H1 (cell line): Measurements from ENCODE around the gene ZYG11B. TPM values are rescaled to one million over a fixed set of nuclear protein-coding genes. Genes with fewer than 3 reads are reported as not detected.

Experiments used
- ASH2L ChIP-seq: fragments of 200-600, 300-600 bp; sonication (generic); IDR thresholded peaks from one replicate; pipeline ENCODE4 v1.7.1; 2017; ENCODE audit warnings: low read length
- ATF2 ChIP-seq: IDR thresholded peaks from 2 replicates; pipeline ENCODE4 v1.6.1; 2012; ENCODE audit warnings: low read length, inconsistent platforms
- ATF3 ChIP-seq: IDR thresholded peaks from 2 replicates; pipeline ENCODE4 v1.6.1; 2011; ENCODE audit warnings: low read depth, mild to moderate bottlenecking, low read length; ENCODE audit not compliant: insufficient read depth
- BRCA1 ChIP-seq: IDR thresholded peaks from 2 replicates; pipeline ENCODE4 v1.6.1; 2012; ENCODE audit warnings: low read depth, low read length, improper control_type of control experiment
- CHD2 ChIP-seq: IDR thresholded peaks from 2 replicates; pipeline ENCODE4 v1.6.1; 2012; ENCODE audit warnings: low read length, improper control_type of control experiment
- CREB1 ChIP-seq: IDR thresholded peaks from 2 replicates; pipeline ENCODE4 v1.6.1; 2012; ENCODE audit warnings: inconsistent platforms
- CTCF ChIP-seq, 3 experiments: IDR thresholded peaks; 1 replicate in 2 of 3; 2 replicates in 1 of 3; pipeline versions ENCODE4 v1.5.1 to v1.6.1; 2011; ENCODE audit warnings: low read length in 3 of 3, mild to moderate bottlenecking in 3 of 3, inconsistent platforms in 2 of 3, low read depth in 1 of 3, moderate library complexity in 1 of 3; ENCODE audit not compliant: insufficient read depth in 1 of 3; ENCODE audit errors: control extremely low read depth in 1 of 3
- EZH2 ChIP-seq: fragments of 200-600 bp; sonication (generic); IDR thresholded peaks from 2 replicates; pipeline ENCODE4 v1.7.1; 2012; ENCODE audit warnings: low read depth, mild to moderate bottlenecking, moderate library complexity, low read length, inconsistent platforms; ENCODE audit not compliant: severe bottlenecking
- KDM5A ChIP-seq: fragments of 200-600 bp; IDR thresholded peaks from 2 replicates; pipeline ENCODE4 v1.7.1; 2012; ENCODE audit warnings: mild to moderate bottlenecking, low read length, inconsistent platforms, mixed read lengths
- PHF8 ChIP-seq: fragments of 200-600 bp; sonication (generic); conservative IDR thresholded peaks from 2 replicates; pipeline ENCODE4 v1.7.1; 2012; ENCODE audit warnings: low read depth, mild to moderate bottlenecking, inconsistent platforms, low read length, moderate library complexity
- POLR2A ChIP-seq, 2 experiments: IDR thresholded peaks; 1 replicate in 1 of 2; 2 replicates in 1 of 2; pipeline ENCODE4 v1.6.1; 2011; ENCODE audit warnings: low read depth in 2 of 2, low read length in 2 of 2, mild to moderate bottlenecking in 2 of 2; ENCODE audit errors: control extremely low read depth in 1 of 2
- RAD21 ChIP-seq, 2 experiments: IDR thresholded peaks in 1 of 2; conservative IDR thresholded peaks in 1 of 2; 2 replicates each; pipeline ENCODE4 v1.6.1; 2011; ENCODE audit warnings: low read depth in 2 of 2, low read length in 2 of 2, improper control_type of control experiment in 1 of 2, inconsistent platforms in 1 of 2, mild to moderate bottlenecking in 1 of 2, moderate library complexity in 1 of 2
- RBBP5 ChIP-seq: IDR thresholded peaks from 2 replicates; pipeline ENCODE4 v1.7.1; 2012; ENCODE audit warnings: low read depth, mild to moderate bottlenecking, inconsistent platforms, low read length, moderate library complexity, borderline replicate concordance
- SIN3A ChIP-seq, 2 experiments: IDR thresholded peaks in 1 of 2; conservative IDR thresholded peaks in 1 of 2; 2 replicates each; pipeline ENCODE4 v1.6.1; 2011 to 2012; ENCODE audit warnings: low read length in 2 of 2, improper control_type of control experiment in 1 of 2, low read depth in 1 of 2, mild to moderate bottlenecking in 1 of 2
- SP4 ChIP-seq: IDR thresholded peaks from 2 replicates; pipeline ENCODE4 v1.6.1; 2012; ENCODE audit warnings: low read length, inconsistent platforms
- SUZ12 ChIP-seq: fragments of 200-600 bp; sonication (generic); IDR thresholded peaks from 2 replicates; pipeline ENCODE4 v1.6.1; 2012; ENCODE audit warnings: mild to moderate bottlenecking, inconsistent platforms, low read length, moderate library complexity, mixed read lengths
- TAF1 ChIP-seq: IDR thresholded peaks from 2 replicates; pipeline ENCODE4 v1.6.1; 2011; ENCODE audit warnings: mild to moderate bottlenecking, low read depth, low read length
- TAF7 ChIP-seq: optimal IDR thresholded peaks from 2 replicates; pipeline ENCODE3; 2011; ENCODE audit warnings: low read depth, mild to moderate bottlenecking, inconsistent platforms, low read length, moderate library complexity, borderline replicate concordance
- YY1 ChIP-seq: IDR thresholded peaks from 2 replicates; pipeline ENCODE4 v1.6.1; 2011; ENCODE audit warnings: low read depth, mild to moderate bottlenecking, low read length
- polyA plus RNA-seq, 7 experiments: library from polyadenylated mRNA; depleted of rRNA in 3 of 7; stranded (reverse) in 5 of 7; unstranded in 2 of 7; fragments of >200 nt in 5 of 7; fragments of 200-250 nt in 2 of 7; gene quantifications; 1 replicate in 5 of 7; 2 replicates in 1 of 7; 4 replicates in 1 of 7; pipeline versions ENCODE4 v1.2.1 to v1.2.3, GENCODE V29; 2011 to 2013; ENCODE audit warnings: missing spikeins in 2 of 7, mixed read lengths in 2 of 7
- total RNA-seq: library from RNA; stranded (reverse); fragmentation: NEBNext Ultra II Directional; extraction: Animal tissue kit (Norgen Biotek cat#: 25700); gene quantifications from 2 replicates; pipeline ENCODE4 v1.2.1, GENCODE V29; 2021

Gene ZYG11B
- total and polyA plus RNA-seq, 2 of the 8 experiments (the other 6 are each of a cell fraction or from before 2014, with no cell fraction given), result 4.4 to 20.9 TPM

- no peak for TF ChIP-seq SP4
- no peak for TF ChIP-seq CHD2
- no peak for TF ChIP-seq TAF7
- TF ChIP-seq SUZ12, result no peak
- TF ChIP-seq ATF3, result no peak
- TF ChIP-seq CREB1, result no peak
- no peak for TF ChIP-seq YY1
- no peak for TF ChIP-seq KDM5A
- TF ChIP-seq EZH2, result no peak
- peak; percentile 66 for TF ChIP-seq TAF1
- peak; percentile 84 for TF ChIP-seq RBBP5
- peak; percentile 94 for TF ChIP-seq PHF8
- peak; percentile 42 to 73; a peak in 2 of 4 replicates for TF ChIP-seq SIN3A (conservative IDR thresholded peaks at IDR 0.05 in 1 of 2, IDR thresholded peaks at IDR 0.05 in 1 of 2; ENCODE audit: low read depth in 1 of 2, low read length in 2 of 2)
- no peak for TF ChIP-seq CTCF (IDR thresholded peaks at IDR 0.05; ENCODE audit: control extremely low read depth in 1 of 3, insufficient read depth in 1 of 3, low read depth in 1 of 3, low read length in 3 of 3)
- TF ChIP-seq BRCA1, result no peak
- TF ChIP-seq RAD21 (IDR thresholded peaks at IDR 0.05 in 1 of 2, conservative IDR thresholded peaks at IDR 0.05 in 1 of 2; ENCODE audit: low read depth in 2 of 2, low read length in 2 of 2), result no peak
- peak in 1 of 2 experiments; percentile 57; a peak in 1 of 3 replicates for TF ChIP-seq POLR2A (IDR thresholded peaks at IDR 0.05; ENCODE audit: control extremely low read depth in 1 of 2, low read depth in 2 of 2, low read length in 2 of 2)
- peak; percentile 81 for TF ChIP-seq ASH2L
- TF ChIP-seq ATF2, result no peak
Observed at GRCh38 chr1:52726265-52727113, at the start of gene ZYG11B (continued).
